Measurements from ENCODE around the gene BIK.
"Not testable (repeated sequence)": the region's sequence is repeated elsewhere in the genome, so short reads cannot be mapped to it uniquely, and the experiment has no call there.

BIK gene

GRCh38 chr22:43144949-43145348 lies 34.4 kb downstream of the BIK start:
- Histone ChIP-seq H3K4me2 (ENCODE audit: low read depth, low read length) (no peak overlapping the region), H3F3A (ENCODE audit: insufficient read depth, low read length) (peaks cover 8% of the 10 kb centered on the region), H3K36me3 (replicated peaks; ENCODE audit: insufficient read depth, low read length) (peaks cover 3% of the 10 kb centered on the region; the same call in 1 of the 2 replicates), H3K27ac (ENCODE audit: low read length) (no peak overlapping the region), H3K9me2 (replicated peaks; ENCODE audit: insufficient read depth, low read length) (no peaks in the 10 kb centered on the region), H3K27me3 (replicated peaks; ENCODE audit: insufficient read depth, low read length) (no peaks in the 10 kb centered on the region), H3K9ac (ENCODE audit: low read length) (no peak overlapping the region), H4K20me1 (ENCODE audit: insufficient read depth, low read length) (no peaks in the 10 kb centered on the region), H2AFZ (ENCODE audit: low read length) (no peak overlapping the region), H3K79me2 (ENCODE audit: low read length) (peaks cover 24% of the 10 kb centered on the region), H3K9me3 (replicated peaks; ENCODE audit: insufficient read depth, low read length) (no peaks in the 10 kb centered on the region), H3K4me3 (ENCODE audit: low read length) (no peak overlapping the region), H3K4me1 (ENCODE audit: low read length) (peaks cover 9% of the 10 kb centered on the region)
- DNase-seq, result no peak
- no peak for TF ChIP-seq CTCF (IDR thresholded peaks at IDR 0.05; ENCODE audit: low read length)
- no peak for TF ChIP-seq EZH2 (optimal IDR thresholded peaks at IDR 0.05; ENCODE audit: low read depth, low read length)
- TF ChIP-seq EZH2phosphoT487 (IDR thresholded peaks at IDR 0.05; ENCODE audit: low read length), result no peak

- not testable (repeated sequence) for H4K20me1 ChIP-seq (ENCODE audit: insufficient read depth, low read length); H3K4me3 ChIP-seq (ENCODE audit: low read length); H2AFZ ChIP-seq (ENCODE audit: low read length); H3K9me3 ChIP-seq (replicated peaks; ENCODE audit: insufficient read depth, low read length); H3K9ac ChIP-seq (ENCODE audit: low read length); H3K4me1 ChIP-seq (ENCODE audit: low read length); H3K27me3 ChIP-seq (replicated peaks; ENCODE audit: insufficient read depth, low read length); H3F3A ChIP-seq (ENCODE audit: insufficient read depth, low read length); H3K36me3 ChIP-seq (replicated peaks; ENCODE audit: insufficient read depth, low read length); H3K9me2 ChIP-seq (replicated peaks; ENCODE audit: insufficient read depth, low read length); H3K4me2 ChIP-seq (ENCODE audit: low read depth, low read length); H3K27ac ChIP-seq (ENCODE audit: low read length); DNase-seq
- H3K79me2 ChIP-seq (ENCODE audit: low read length), result peaks cover 19% of the 10 kb centered on the region
Observed at GRCh38 chr22:43145371-43145770, 34.8 kb downstream of the BIK start.

GRCh38 chr22:43146332-43146731 lies 35.8 kb downstream of the BIK start:
- not testable (repeated sequence) for H3K36me3 ChIP-seq (replicated peaks; ENCODE audit: insufficient read depth, low read length); H3F3A ChIP-seq (ENCODE audit: insufficient read depth, low read length); H2AFZ ChIP-seq (ENCODE audit: low read length); H3K9me3 ChIP-seq (replicated peaks; ENCODE audit: insufficient read depth, low read length); H3K27me3 ChIP-seq (replicated peaks; ENCODE audit: insufficient read depth, low read length); DNase-seq; H3K4me3 ChIP-seq (ENCODE audit: low read length); H3K27ac ChIP-seq (ENCODE audit: low read length); H4K20me1 ChIP-seq (ENCODE audit: insufficient read depth, low read length); H3K9ac ChIP-seq (ENCODE audit: low read length); H3K4me2 ChIP-seq (ENCODE audit: low read depth, low read length); H3K9me2 ChIP-seq (replicated peaks; ENCODE audit: insufficient read depth, low read length)
- peaks cover 12% of the 10 kb centered on the region for H3K4me1 ChIP-seq (ENCODE audit: low read length)
- H3K79me2 ChIP-seq (ENCODE audit: low read length), result peaks cover 13% of the 10 kb centered on the region

- Histone ChIP-seq H3F3A (ENCODE audit: insufficient read depth, low read length) (peaks cover 8% of the 10 kb centered on the region), H3K27me3 (replicated peaks; ENCODE audit: insufficient read depth, low read length) (no peaks in the 10 kb centered on the region), H3K9ac (ENCODE audit: low read length) (peak overlapping the region; percentile 45; the same call in 1 of the 2 replicates), H2AFZ (ENCODE audit: low read length) (peak overlapping the region; percentile 67), H3K36me3 (replicated peaks; ENCODE audit: insufficient read depth, low read length) (no peaks in the 10 kb centered on the region), H3K4me2 (ENCODE audit: low read depth, low read length) (peak overlapping the region; percentile 40), H3K79me2 (ENCODE audit: low read length) (peaks cover 5% of the 10 kb centered on the region), H3K9me3 (replicated peaks; ENCODE audit: insufficient read depth, low read length) (no peaks in the 10 kb centered on the region), H3K4me1 (ENCODE audit: low read length) (peaks cover 12% of the 10 kb centered on the region), H3K27ac (ENCODE audit: low read length) (peak overlapping the region; percentile 46; the same call in 1 of the 2 replicates), H3K4me3 (ENCODE audit: low read length) (peak overlapping the region; percentile 38), H4K20me1 (ENCODE audit: insufficient read depth, low read length) (no peaks in the 10 kb centered on the region), H3K9me2 (replicated peaks; ENCODE audit: insufficient read depth, low read length) (no peaks in the 10 kb centered on the region)
- no peak for TF ChIP-seq EZH2phosphoT487 (IDR thresholded peaks at IDR 0.05; ENCODE audit: low read length)
- no peak for TF ChIP-seq CTCF (IDR thresholded peaks at IDR 0.05; ENCODE audit: low read length)
- no peak for TF ChIP-seq EZH2 (optimal IDR thresholded peaks at IDR 0.05; ENCODE audit: low read depth, low read length)
- peak; percentile 75 for DNase-seq
Observed at GRCh38 chr22:43147821-43148220, 37.3 kb downstream of the BIK start.

All from MM.1S (cell line).